A549 (cell line): ENCODE data around the gene PPP1R7. TPM values are rescaled to one million over a fixed set of nuclear protein-coding genes. Genes with fewer than 3 reads are reported as not detected.

Experiments used
- ATAC-seq, 2 experiments: fragments of 200-7000 bp in 1 of 2; fragments of >200 bp in 1 of 2; cut with Nextera tagmentation in 1 of 2; cut with Tn5 transposase in 1 of 2; 3 replicates each; pipeline versions ENCODE4 v1.8.0 to v1.9.1; 2018 to 2020; ENCODE audit warnings: mild to moderate bottlenecking in 1 of 2, moderate library complexity in 1 of 2
- CTCF ChIA-PET: fragments of 300-600 bp; sonication (Branson Sonifier 250); formaldehyde crosslinking; extraction: SDS; loops from one replicate; lab custom pipeline; 2021; ENCODE audit warnings: antibody characterized with exemption, inconsistent platforms; lab: Yijun Ruan, JAX
- POLR2A ChIA-PET: fragments of 350-600 bp; formaldehyde crosslinking; extraction: SDS; loops from one replicate; lab custom pipeline; 2021; ENCODE audit warnings: antibody characterized with exemption, inconsistent platforms; lab: Yijun Ruan, JAX
- DNase-seq, 2 experiments: peaks; one replicate each; pipeline versions ENCODE4 v3.0.0 to v3.0.0-alpha.2; 2011 to 2016; ENCODE audit warnings: low read depth in 1 of 2, low spot score in 1 of 2
- FAIRE-seq: peaks from 2 replicates; lab custom pipeline; 2011; peaks lifted over from hg19 to GRCh38; lab: Jason Lieb, UNC
- H3K27ac ChIP-seq, 2 experiments: fragments of >200 bp; sonication (Bioruptor Twin); formaldehyde crosslinking; 3 replicates each; pipeline ENCODE4 v1.5.1; 2016 to 2017
- H3K4me1 ChIP-seq: fragments of >200 bp; sonication (Bioruptor Twin); formaldehyde crosslinking; 3 replicates; pipeline ENCODE4 v1.6.1; 2016
- H3K4me2 ChIP-seq: fragments of >200 bp; sonication (Bioruptor Twin); formaldehyde crosslinking; 3 replicates; pipeline ENCODE4 v1.6.1; 2016
- H3K4me3 ChIP-seq: fragments of >200 bp; sonication (Bioruptor Twin); formaldehyde crosslinking; 3 replicates; pipeline ENCODE4 v1.5.1; 2016
- H3K9me3 ChIP-seq: fragments of >200 bp; sonication (Bioruptor Twin); formaldehyde crosslinking; 3 replicates; pipeline ENCODE4 v1.6.1; 2016
- BHLHE40 ChIP-seq: IDR thresholded peaks from 2 replicates; pipeline ENCODE4 v1.6.1; 2012; ENCODE audit warnings: low read depth, low read length, inconsistent platforms
- CBX8 ChIP-seq: fragments of 200-600 bp; sonication (generic); IDR thresholded peaks from 2 replicates; pipeline ENCODE4 v1.6.1; 2016
- ESRRA ChIP-seq: fragments of 150-350 bp; IDR thresholded peaks from 2 replicates; pipeline ENCODE4 v1.6.1; 2014; ENCODE audit warnings: mild to moderate bottlenecking, low read length, borderline replicate concordance
- FOSB ChIP-seq: fragments of 250-450 bp; sonication (Bioruptor Pico); IDR thresholded peaks from 2 replicates; pipeline ENCODE4 v1.5.0; 2020; ENCODE audit warnings: mild to moderate bottlenecking, moderate library complexity
- FOXS1 ChIP-seq: fragments of 250-450 bp; sonication (Bioruptor Pico); IDR thresholded peaks from 2 replicates; pipeline ENCODE4 v1.5.0; 2020; ENCODE audit warnings: mild to moderate bottlenecking, moderate library complexity
- HOXA7 ChIP-seq: fragments of 250-450 bp; sonication (Bioruptor Pico); IDR thresholded peaks from 2 replicates; pipeline ENCODE4 v1.5.0; 2020; ENCODE audit warnings: mild to moderate bottlenecking, moderate library complexity
- HOXB13 ChIP-seq: fragments of 250-450 bp; sonication (Bioruptor Pico); IDR thresholded peaks from 2 replicates; pipeline ENCODE4 v1.5.0; 2020; ENCODE audit warnings: low read depth, mild to moderate bottlenecking, moderate library complexity
- JUN ChIP-seq, 2 experiments: fragments of >200 bp; sonication (Bioruptor Twin); formaldehyde crosslinking; IDR thresholded peaks; 2 replicates in 1 of 2; 3 replicates in 1 of 2; pipeline ENCODE4 v1.6.1; 2016 to 2017
- JUNB ChIP-seq: fragments of >200 bp; sonication (Bioruptor Twin); formaldehyde crosslinking; IDR thresholded peaks from 2 replicates; pipeline ENCODE4 v1.6.1; 2016
- MAFK ChIP-seq: fragments of 450-650 bp; IDR thresholded peaks from 2 replicates; pipeline ENCODE4 v1.6.1; 2014; ENCODE audit not compliant: partially characterized antibody
- MAZ ChIP-seq: fragments of 150-350 bp; IDR thresholded peaks from 2 replicates; pipeline ENCODE4 v1.6.1; 2014; ENCODE audit warnings: antibody characterized with exemption, low read depth, low read length, borderline replicate concordance
- MYC ChIP-seq: IDR thresholded peaks from 2 replicates; pipeline ENCODE4 v1.6.1; 2012; ENCODE audit warnings: mild to moderate bottlenecking, inconsistent platforms, low read length, improper control_type of control experiment, borderline replicate concordance
- NFE2L2 ChIP-seq: fragments of 150-350 bp; conservative IDR thresholded peaks from 2 replicates; pipeline ENCODE4 v1.6.1; 2014; ENCODE audit warnings: low read length
- NR3C1 ChIP-seq: fragments of >200 bp; sonication (Bioruptor Twin); formaldehyde crosslinking; IDR thresholded peaks from 3 replicates; pipeline ENCODE4 v1.6.1; 2017
- PHF8 ChIP-seq: fragments of 200-600 bp; sonication (generic); IDR thresholded peaks from 2 replicates; pipeline ENCODE4 v1.6.1; 2016; ENCODE audit warnings: low read depth, mild to moderate bottlenecking, antibody characterized with exemption, moderate library complexity, borderline replicate concordance
- POLR2A ChIP-seq: IDR thresholded peaks from 2 replicates; pipeline ENCODE4 v1.6.1; 2012; ENCODE audit warnings: mild to moderate bottlenecking, low read length
- POLR2AphosphoS2 ChIP-seq: conservative IDR thresholded peaks from 2 replicates; pipeline ENCODE4 v1.6.1; 2012; ENCODE audit warnings: low read length, improper control_type of control experiment, inconsistent platforms
- RAD21 ChIP-seq, 2 experiments: fragments of >200 bp in 1 of 2; sonication (Bioruptor Twin) in 1 of 2; formaldehyde crosslinking in 1 of 2; IDR thresholded peaks in 1 of 2; conservative IDR thresholded peaks in 1 of 2; 2 replicates in 1 of 2; 3 replicates in 1 of 2; pipeline ENCODE4 v1.6.1; 2012 to 2018; ENCODE audit warnings: inconsistent platforms in 1 of 2
- RCOR1 ChIP-seq: fragments of 150-350 bp; IDR thresholded peaks from 2 replicates; pipeline ENCODE4 v1.6.1; 2014; ENCODE audit warnings: antibody characterized with exemption, low read length, low read depth
- SMC3 ChIP-seq: fragments of >200 bp; sonication (Bioruptor Twin); formaldehyde crosslinking; IDR thresholded peaks from 3 replicates; pipeline ENCODE4 v1.6.1; 2018; ENCODE audit warnings: inconsistent platforms
- SREBF2 ChIP-seq: fragments of 450-650 bp; IDR thresholded peaks from 2 replicates; pipeline ENCODE4 v1.6.1; 2014; ENCODE audit warnings: mild to moderate bottlenecking, moderate library complexity
- ZC3H11A ChIP-seq: fragments of 450-650 bp; IDR thresholded peaks from 2 replicates; pipeline ENCODE4 v1.6.1; 2014; ENCODE audit warnings: antibody characterized with exemption, mild to moderate bottlenecking
- ZSCAN20 ChIP-seq: fragments of 250-450 bp; sonication (Bioruptor Pico); IDR thresholded peaks from 2 replicates; pipeline ENCODE4 v1.8.0; 2022; ENCODE audit warnings: mild to moderate bottlenecking, moderate library complexity
- WGBS: methylation state at CpG from one replicate; pipeline ENCODE4 v1.1.6; 2017; ENCODE audit errors: missing lambda C conversion rate; 5-methylcytosine and 5-hydroxymethylcytosine counted together
- polyA plus RNA-seq, 4 experiments: library from polyadenylated mRNA; depleted of rRNA in 3 of 4; stranded (reverse); fragments of >200 nt; fragmentation: RNase III in 1 of 4; extraction: RNeasy Plus Mini Kit Qiagen cat#74134 plus additional on column Dnase treatment in 1 of 4; gene quantifications; 2 replicates in 3 of 4; 3 replicates in 1 of 4; pipeline ENCODE4 v1.2.3, GENCODE V29; 2011 to 2017
- TF ChIP-seq, protein P1 (sequence below): fragments of >200 bp; sonication (Bioruptor Twin); formaldehyde crosslinking; IDR thresholded peaks from 3 replicates; pipeline ENCODE4 v1.6.1; 2016
- TF ChIP-seq, protein P2 (sequence below): fragments of 450-650 bp; IDR thresholded peaks from 2 replicates; pipeline ENCODE4 v1.6.1; 2014; ENCODE audit warnings: antibody characterized with exemption
- TF ChIP-seq, protein P3 (sequence below): IDR thresholded peaks from 2 replicates; pipeline ENCODE4 v1.6.1; 2012; ENCODE audit warnings: low read depth, borderline replicate concordance
- TF ChIP-seq, protein P4 (sequence below): IDR thresholded peaks from 2 replicates; pipeline ENCODE4 v1.6.1; 2012
- TF ChIP-seq, protein P5 (sequence below): fragments of >200 bp; sonication (Bioruptor Twin); formaldehyde crosslinking; IDR thresholded peaks from 3 replicates; pipeline ENCODE4 v1.5.1; 2016

Gene PPP1R7
- polyA plus RNA-seq, 2 of the 4 experiments (the other 2 are of a cell fraction), result 76.4 to 124 TPM

DNA sequence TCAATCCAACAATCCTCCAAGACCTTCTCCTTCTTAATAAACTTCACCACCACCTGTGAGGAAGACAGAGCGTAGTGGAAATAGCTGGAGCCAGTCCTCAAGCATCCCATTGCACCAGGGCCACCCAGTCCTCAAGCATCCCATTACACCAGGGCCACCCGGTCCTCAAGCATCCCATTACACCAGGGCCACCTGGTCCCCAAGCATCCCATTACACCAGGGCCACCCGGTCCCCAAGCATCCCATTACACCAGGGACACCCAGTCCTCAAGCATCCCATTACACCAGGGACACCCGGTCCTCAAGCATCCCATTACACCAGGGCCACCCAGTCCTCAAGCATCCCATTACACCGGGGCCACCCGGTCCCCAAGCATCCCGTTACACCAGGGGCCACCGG lies 34.9 kb upstream of the PPP1R7 start (continued):
- no peak for TF ChIP-seq HOXB13 (CRISPR knock-in tag)
- no peak for TF ChIP-seq RCOR1
- TF ChIP-seq POLR2AphosphoS2, result no peak
- TF ChIP-seq NR3C1, result no peak

DNA sequence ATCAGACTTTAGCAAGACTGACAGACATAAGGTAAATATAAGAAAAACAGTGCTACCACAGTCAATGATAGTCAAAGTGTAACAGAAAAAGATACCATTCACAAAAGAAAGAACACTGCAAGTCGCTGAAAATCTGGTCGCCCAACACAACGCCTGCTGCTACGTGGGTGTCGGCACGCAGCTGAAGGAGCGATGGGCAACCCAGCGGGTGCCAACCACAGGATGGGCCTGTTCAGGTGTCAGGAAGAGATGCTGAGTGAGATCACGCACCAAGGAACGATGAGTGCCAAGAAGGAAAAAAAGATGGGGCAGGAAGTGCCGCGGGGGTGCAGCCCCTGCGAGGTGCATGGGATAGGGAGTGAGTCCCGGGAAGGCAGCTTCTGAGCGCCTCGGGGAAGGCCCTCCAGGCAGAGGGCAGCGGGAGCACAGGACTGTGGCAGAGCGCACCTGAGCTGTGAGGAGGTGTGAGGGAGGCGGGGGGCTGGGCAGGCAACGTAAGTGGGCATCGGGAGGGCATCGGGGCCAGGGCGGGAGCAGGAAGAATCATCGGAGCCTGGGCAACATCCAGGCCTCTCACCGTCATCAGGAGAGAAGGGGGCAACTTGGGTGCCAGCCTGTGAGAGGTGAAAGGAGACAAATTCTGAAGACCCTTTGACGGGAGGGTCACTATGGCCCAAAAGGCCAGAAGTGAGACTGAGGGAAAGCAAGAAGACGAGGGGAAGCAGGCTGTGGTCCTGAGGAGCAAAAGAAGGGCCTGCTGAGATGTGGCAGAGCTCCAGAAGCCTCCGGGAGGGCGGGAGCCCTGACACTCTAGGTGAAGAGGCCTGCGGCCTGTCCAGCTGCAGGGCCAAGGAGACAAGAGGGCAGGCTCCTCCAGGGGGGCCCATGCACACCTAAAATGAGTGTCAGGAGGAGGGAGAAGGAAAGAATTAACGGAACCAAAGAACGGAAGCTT lies 33.4 kb upstream of the PPP1R7 start:
- ATAC-seq, result no peak
- Histone ChIP-seq H3K4me3 (no peak overlapping the region), H3K27ac (no peak overlapping the region), H3K4me1 (no peaks in the 10 kb centered on the region), H3K4me2 (no peak overlapping the region), H3K9me3 (no peaks in the 10 kb centered on the region)
- no peak for DNase-seq
- ChIA-PET POLR2A (no interaction called here), CTCF (interaction anchor here (0.9 kb wide), 1 partner anchor 203 kb away, joined by 3 read pairs; no protein-coding TSS in a partner anchor)
- WGBS, result 92% methylated on average over 32 of the region's 32 CpGs
- TF ChIP-seq FOSB (CRISPR knock-in tag) (no peak), MAZ (no peak), JUN (IDR thresholded peaks at IDR 0.05) (no peak), NFE2L2 (no peak), ESRRA (no peak), JUNB (no peak), MYC (no peak), PHF8 (no peak), MAFK (no peak), FOXS1 (CRISPR knock-in tag) (no peak), CBX8 (no peak), SREBF2 (no peak), HOXA7 (CRISPR knock-in tag) (no peak), RCOR1 (no peak), BHLHE40 (no peak), ZSCAN20 (no peak)
- TF ChIP-seq, protein P1, sequence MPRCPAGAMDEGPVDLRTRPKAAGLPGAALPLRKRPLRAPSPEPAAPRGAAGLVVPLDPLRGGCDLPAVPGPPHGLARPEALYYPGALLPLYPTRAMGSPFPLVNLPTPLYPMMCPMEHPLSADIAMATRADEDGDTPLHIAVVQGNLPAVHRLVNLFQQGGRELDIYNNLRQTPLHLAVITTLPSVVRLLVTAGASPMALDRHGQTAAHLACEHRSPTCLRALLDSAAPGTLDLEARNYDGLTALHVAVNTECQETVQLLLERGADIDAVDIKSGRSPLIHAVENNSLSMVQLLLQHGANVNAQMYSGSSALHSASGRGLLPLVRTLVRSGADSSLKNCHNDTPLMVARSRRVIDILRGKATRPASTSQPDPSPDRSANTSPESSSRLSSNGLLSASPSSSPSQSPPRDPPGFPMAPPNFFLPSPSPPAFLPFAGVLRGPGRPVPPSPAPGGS, result no peak
- TF ChIP-seq, protein P2, sequence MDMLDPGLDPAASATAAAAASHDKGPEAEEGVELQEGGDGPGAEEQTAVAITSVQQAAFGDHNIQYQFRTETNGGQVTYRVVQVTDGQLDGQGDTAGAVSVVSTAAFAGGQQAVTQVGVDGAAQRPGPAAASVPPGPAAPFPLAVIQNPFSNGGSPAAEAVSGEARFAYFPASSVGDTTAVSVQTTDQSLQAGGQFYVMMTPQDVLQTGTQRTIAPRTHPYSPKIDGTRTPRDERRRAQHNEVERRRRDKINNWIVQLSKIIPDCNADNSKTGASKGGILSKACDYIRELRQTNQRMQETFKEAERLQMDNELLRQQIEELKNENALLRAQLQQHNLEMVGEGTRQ, result no peak
- TF ChIP-seq, protein P3, sequence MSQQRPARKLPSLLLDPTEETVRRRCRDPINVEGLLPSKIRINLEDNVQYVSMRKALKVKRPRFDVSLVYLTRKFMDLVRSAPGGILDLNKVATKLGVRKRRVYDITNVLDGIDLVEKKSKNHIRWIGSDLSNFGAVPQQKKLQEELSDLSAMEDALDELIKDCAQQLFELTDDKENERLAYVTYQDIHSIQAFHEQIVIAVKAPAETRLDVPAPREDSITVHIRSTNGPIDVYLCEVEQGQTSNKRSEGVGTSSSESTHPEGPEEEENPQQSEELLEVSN, result no peak
- no peak for FAIRE-seq

DNA sequence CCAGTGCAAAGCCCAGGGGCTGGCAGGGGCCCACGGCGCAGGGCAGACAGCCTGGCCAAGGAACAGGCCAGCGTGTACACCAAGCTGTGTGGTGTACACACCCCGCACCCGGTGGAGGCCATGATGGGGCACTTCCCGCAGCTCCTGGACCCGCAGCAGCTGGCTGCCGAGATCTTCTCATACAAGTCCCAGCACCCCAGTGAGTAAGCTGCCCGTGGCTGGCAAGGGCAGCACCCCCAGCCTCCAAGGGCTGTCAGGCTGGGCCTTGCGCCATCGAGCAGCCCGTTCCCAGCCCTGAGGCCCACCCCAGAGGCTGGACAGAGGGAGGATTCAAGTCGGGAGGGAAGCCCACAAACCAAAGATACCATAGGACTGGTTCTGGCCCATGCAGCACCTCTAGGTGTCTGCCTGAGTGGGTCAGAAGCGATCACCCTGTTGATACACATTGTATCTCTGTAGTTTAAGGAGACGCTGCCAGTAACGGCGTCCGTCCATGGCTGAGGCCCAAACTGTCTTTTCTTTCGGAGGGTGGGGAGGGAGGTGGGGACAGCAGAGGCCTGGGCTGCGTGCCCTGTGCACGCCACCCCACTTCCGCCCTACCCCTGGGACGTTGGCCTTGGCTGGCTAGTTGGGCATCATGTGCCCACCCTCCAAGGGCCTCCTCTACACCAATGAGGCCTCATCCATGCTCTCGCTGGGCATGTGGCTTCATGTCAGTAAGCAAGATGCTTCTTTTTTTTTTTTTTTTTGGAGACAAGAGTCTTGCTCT lies 31.3 kb upstream of the PPP1R7 start:
- H3K27ac ChIP-seq, result no peak overlapping the region
- ChIA-PET POLR2A (no interaction called here), CTCF (no interaction called here)
- H3K4me3 ChIP-seq, result no peak overlapping the region
- no peak for DNase-seq
- no peaks in the 10 kb centered on the region for H3K9me3 ChIP-seq
- H3K4me1 ChIP-seq, result no peaks in the 10 kb centered on the region
- no peak for FAIRE-seq
- no peak; a peak in 1 of 6 replicates for ATAC-seq
- no peak overlapping the region for H3K4me2 ChIP-seq
- WGBS, result 91% methylated on average over 16 of the region's 24 CpGs
- TF ChIP-seq HOXA7 (CRISPR knock-in tag) (no peak), FOSB (CRISPR knock-in tag) (no peak), POLR2A (no peak), SREBF2 (no peak), SMC3 (no peak), ZC3H11A (no peak), RAD21 (conservative IDR thresholded peaks at IDR 0.05 in 1 of 2, IDR thresholded peaks at IDR 0.05 in 1 of 2) (no peak), PHF8 (no peak)
- TF ChIP-seq, protein P4, sequence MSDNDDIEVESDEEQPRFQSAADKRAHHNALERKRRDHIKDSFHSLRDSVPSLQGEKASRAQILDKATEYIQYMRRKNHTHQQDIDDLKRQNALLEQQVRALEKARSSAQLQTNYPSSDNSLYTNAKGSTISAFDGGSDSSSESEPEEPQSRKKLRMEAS, result no peak
- TF ChIP-seq, protein P1, result no peak
- TF ChIP-seq, protein P2, result no peak
- TF ChIP-seq, protein P5, sequence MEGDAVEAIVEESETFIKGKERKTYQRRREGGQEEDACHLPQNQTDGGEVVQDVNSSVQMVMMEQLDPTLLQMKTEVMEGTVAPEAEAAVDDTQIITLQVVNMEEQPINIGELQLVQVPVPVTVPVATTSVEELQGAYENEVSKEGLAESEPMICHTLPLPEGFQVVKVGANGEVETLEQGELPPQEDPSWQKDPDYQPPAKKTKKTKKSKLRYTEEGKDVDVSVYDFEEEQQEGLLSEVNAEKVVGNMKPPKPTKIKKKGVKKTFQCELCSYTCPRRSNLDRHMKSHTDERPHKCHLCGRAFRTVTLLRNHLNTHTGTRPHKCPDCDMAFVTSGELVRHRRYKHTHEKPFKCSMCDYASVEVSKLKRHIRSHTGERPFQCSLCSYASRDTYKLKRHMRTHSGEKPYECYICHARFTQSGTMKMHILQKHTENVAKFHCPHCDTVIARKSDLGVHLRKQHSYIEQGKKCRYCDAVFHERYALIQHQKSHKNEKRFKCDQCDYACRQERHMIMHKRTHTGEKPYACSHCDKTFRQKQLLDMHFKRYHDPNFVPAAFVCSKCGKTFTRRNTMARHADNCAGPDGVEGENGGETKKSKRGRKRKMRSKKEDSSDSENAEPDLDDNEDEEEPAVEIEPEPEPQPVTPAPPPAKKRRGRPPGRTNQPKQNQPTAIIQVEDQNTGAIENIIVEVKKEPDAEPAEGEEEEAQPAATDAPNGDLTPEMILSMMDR, result no peak
